Skeletal muscle cell (primary cell): ENCODE results near the gene CCDC102A.
A peak's percentile ranks its signal among the peaks of the same experiment; 100 is the strongest.
"Not testable (repeated sequence)": the region's sequence is repeated elsewhere in the genome, so short reads cannot be mapped to it uniquely, and the experiment has no call there.

ENCODE experiments used
- DNase-seq: peaks from one replicate; pipeline ENCODE4 v3.0.0-alpha.2; 2010; ENCODE audit warnings: low read depth
- H3K4me3 ChIP-seq: 2 replicates; pipeline ENCODE4 v1.5.1; 2011; ENCODE audit warnings: low read depth, mild to moderate bottlenecking, control low read depth, low read length, moderate library complexity

Gene CCDC102A

DNA sequence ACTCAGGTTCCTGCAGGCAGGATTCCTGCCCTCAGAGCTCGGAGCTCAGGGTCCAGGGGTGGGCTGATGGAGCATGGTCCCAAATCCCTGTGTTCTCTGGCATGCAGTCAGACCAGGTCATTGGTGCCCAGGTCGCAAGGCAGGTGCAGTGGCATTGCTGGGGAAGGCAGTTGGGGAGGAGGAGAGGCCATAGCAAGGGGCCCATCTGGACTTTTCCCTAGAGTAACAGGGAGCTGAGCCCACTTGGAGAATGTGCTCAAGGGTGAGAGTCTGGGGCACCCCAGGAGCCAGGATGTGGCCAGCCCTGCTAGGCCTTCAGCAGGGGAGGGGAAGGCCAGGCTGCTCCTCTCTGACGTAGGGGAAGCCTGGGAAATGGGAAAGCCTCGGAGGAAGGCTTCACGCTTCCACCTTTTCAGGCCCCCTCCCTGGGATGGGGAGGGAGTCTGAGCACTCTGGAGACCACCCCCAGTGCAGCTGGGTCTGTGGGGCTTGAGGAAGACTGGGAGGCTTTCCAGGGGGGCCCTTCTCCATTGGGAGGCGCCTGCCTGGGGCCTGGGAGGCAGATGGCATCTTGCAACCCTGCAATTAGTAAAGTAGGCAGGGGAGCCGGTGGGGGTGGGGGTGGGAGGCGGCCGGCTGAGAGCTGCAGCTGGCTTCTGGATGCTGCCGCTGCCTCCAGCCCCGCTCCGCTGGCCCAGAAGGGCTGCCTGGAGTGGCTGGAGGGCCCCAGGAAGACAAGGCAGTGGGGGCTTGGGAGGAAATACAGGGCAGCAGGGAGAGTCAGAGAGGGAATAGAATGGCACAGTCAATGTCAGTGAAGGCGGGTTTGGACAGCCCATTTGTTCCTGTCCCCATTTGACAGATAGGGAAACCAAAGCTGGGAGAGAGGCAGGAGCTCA lies 29.0 kb downstream of the CCDC102A start:
- H3K4me3 ChIP-seq: no peak overlapping the region
- DNase-seq: no peak

- DNase-seq: no peak
- H3K4me3 ChIP-seq: no peak overlapping the region
Measured at GRCh38 chr16:57505169-57505568, 31.2 kb downstream of the CCDC102A start.

DNA sequence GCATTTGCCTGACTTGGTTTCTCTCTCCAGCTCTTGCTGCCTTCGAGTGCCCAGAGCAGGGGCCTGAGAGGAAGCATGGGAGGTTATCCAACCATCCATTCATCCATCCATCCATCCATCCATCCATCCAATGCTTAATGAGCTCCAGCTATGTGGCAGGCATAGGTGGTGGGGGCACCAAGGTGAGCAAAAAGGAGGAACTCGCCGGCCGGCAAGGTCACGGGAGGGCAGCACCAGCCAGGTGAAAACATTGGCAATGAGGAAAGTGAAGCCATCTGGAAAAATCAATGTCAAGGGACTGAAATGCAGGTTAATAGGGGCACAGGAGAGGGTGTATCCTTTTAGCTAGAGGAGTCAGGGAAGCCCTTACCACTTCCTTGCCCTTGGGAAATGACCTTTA lies 31.9 kb downstream of the CCDC102A start:
- no peak for DNase-seq

DNA sequence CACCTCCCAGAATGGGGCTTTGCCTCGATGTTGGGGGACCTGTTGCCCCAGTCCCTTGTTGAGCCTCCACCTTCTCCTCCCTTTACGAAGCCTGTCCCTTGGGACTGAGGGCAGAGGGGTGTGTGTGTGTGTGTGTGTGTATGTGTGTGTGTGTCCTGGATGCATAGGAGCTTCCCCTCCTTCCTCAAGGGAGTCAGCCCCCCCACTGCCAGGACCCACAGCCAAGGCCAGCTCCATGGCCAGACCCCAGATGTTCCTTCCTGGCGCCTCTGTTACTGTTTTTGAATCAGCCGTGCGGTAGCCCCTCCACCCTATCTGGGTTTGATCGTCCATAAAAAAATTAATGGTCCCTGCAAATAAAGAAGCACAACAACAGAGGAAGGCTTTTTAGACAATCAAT lies 32.4 kb downstream of the CCDC102A start:
- no peak overlapping the region for H3K4me3 ChIP-seq
- DNase-seq: no peak

More for the DNA sequence above, 31.9 kb downstream of the CCDC102A start:
- H3K4me3 ChIP-seq: no peak overlapping the region

- no peak for DNase-seq
- H3K4me3 ChIP-seq: no peak overlapping the region
Measured at GRCh38 chr16:57503366-57503765, 33.0 kb downstream of the CCDC102A start.

- no peak for DNase-seq
- no peak overlapping the region for H3K4me3 ChIP-seq
Measured at GRCh38 chr16:57502048-57502775, 34.2 kb downstream of the CCDC102A start.

DNA sequence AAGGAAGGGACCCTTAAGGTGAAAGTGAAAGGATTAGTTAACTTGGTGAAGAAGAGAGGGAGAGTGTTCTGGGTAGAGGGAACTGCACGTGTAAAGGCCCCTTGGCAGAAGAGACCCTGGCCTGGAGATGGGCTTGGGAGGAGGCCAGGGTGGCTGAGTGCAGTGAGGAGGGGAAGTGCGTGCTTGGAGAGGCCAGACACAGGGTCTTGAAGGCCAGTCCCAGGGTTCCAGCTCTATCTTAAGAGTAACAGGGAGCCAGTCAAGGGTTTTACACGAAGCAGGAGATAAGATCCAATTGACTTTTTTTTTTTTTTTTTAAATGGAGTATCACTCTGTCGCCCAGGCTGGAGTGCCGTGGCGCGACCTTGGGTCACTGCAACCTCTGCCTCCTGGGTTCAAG lies 34.9 kb downstream of the CCDC102A start:
- no peak for DNase-seq
- H3K4me3 ChIP-seq: no peak overlapping the region

DNA sequence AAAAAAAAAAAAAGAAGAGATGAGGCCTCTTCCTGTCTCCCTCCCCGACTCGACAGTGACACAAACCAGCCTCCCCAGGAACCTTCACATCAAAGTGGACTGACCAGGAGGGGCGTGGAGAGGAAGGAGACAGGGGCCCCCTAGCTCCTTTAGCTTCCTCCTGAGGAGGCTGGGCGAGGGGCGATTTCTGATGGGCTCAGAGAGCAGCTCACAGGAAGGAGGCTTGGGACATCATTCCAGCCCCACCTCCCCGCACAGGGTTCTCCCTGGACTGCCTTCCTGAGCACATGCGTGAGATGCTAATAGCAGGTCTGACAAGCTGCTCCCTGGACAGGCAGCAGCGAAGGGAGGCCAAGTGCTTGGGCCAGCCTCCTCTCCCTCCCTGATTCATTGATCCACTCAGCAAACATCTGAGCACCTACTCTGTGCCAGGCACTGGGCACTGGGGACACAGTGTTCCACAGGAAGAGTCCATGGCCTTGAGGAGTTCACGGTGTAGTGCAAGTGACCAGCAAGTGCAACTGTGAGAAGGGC lies 35.7 kb downstream of the CCDC102A start:
- H3K4me3 ChIP-seq: no peak overlapping the region
- DNase-seq: no peak

- not testable (repeated sequence) for H3K4me3 ChIP-seq, DNase-seq
Measured at GRCh38 chr16:57499941-57500340, 36.4 kb downstream of the CCDC102A start.

DNA sequence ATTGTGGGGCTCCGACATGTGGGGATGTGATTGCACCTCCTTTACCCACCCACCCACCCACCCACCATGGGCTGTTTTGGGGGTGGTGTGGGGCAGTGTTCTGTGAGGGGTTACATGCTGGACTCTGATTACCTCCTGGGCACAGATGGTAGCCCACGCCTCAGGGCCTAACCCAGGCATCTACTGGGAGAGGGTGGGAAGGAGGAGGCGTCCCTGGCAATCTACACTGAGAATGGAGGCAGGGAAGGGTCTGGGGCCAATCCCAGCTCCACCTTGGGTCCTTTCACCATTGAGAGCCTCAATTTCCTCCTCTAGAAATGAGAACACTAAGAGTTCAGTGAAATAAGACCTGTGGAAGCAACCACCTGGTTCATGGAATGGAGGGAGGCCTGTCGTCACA lies 38.3 kb downstream of the CCDC102A start:
- DNase-seq: no peak

GRCh38 chr16:57497121-57497520 lies 39.2 kb downstream of the CCDC102A start:
- no peak overlapping the region for H3K4me3 ChIP-seq
- DNase-seq: no peak

More for the DNA sequence above, 38.3 kb downstream of the CCDC102A start:
- H3K4me3 ChIP-seq: no peak overlapping the region

- no peak overlapping the region for H3K4me3 ChIP-seq
Measured at GRCh38 chr16:57493767-57494166, 42.6 kb downstream of the CCDC102A start.

GRCh38 chr16:57489229-57489628 lies 47.1 kb downstream of the CCDC102A start:
- DNase-seq: no peak
- no peak overlapping the region for H3K4me3 ChIP-seq

More at GRCh38 chr16:57493767-57494166, 42.6 kb downstream of the CCDC102A start:
- DNase-seq: no peak

GRCh38 chr16:57486858-57487834 lies 49.2 kb downstream of the CCDC102A start:
- H3K4me3 ChIP-seq: peak overlapping the region; percentile 84
- no peak for DNase-seq

GRCh38 chr16:57485916-57486857 lies 50.2 kb downstream of the CCDC102A start, which contains the start of gene DOK4:
Gene DOK4 (minus strand): TSS chr16:57486493. CDS start chr16:57479507, 6,986 bp downstream.
- H3K4me3 ChIP-seq: peak within 1 kb of the TSS; percentile 84
- DNase-seq: peak; percentile 21

GRCh38 chr16:57485091-57485915 lies 51.1 kb downstream of the CCDC102A start:
- H3K4me3 ChIP-seq: peak overlapping the region; percentile 84
- DNase-seq: no peak

GRCh38 chr16:57484515-57485005 lies 51.8 kb downstream of the CCDC102A start:
- no peak for DNase-seq
- no peak overlapping the region for H3K4me3 ChIP-seq
